Epithelial cell of proximal tubule (primary cell): ENCODE measurements around the gene PANX2. TPM values are rescaled to one million over a fixed set of nuclear protein-coding genes. Genes with fewer than 3 reads are reported as not detected.
"Not testable (repeated sequence)": the region's sequence is repeated elsewhere in the genome, so short reads cannot be mapped to it uniquely, and the experiment has no call there.

Source experiments
- DNase-seq: peaks from one replicate; pipeline ENCODE4 v3.0.0-alpha.2; 2011; ENCODE audit warnings: low read depth
- H3K4me3 ChIP-seq: 2 replicates; pipeline ENCODE4 v1.5.1; 2011; ENCODE audit warnings: low read depth, mild to moderate bottlenecking, low read length
- total RNA-seq: library from RNA; depleted of rRNA; stranded (reverse); fragments of >200 nt; gene quantifications from 2 replicates; pipeline ENCODE4 v1.2.3, GENCODE V29; 2015
- TF ChIP-seq, protein P1 (sequence below): conservative IDR thresholded peaks from 2 replicates; pipeline ENCODE4 v1.5.1; 2012; ENCODE audit warnings: low read depth, mild to moderate bottlenecking, low read length

The PANX2 gene
- total RNA-seq, 1 donor from 2014 or later, result 0.12 TPM

DNA sequence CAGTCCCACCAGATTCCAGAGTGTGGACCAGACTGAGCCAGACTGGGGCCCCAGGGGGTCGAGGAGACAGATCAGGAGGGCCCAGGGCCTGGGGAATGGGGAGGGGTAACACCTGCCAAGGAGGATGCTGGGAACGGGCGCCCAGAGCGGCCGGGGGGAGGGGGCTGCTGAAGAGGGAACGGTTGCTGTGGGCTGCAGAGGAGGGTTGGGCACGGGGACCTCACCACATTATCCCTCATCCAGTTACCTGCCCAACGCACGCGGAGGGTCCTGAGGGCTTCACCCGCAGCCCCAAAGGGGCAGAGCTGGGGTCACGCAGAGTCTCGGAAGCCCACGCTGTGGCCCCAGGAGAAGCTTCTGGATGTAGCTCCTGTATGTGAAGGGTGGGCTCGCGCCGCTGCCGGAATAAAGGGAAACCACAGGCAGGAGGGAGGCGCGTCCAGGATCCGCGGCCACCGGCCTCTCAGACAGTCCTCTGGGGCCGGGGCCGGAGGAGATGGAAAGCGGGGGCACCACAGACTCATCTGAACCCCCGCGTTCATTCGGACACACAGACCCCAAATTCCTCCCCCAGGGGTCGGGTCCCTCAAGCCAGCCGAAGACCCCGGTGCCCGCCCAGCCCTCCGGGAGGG is 29.4 kb downstream of the PANX2 start:
- peak overlapping the region; percentile 79 for H3K4me3 ChIP-seq
- no peak for DNase-seq
- TF ChIP-seq, protein P1, sequence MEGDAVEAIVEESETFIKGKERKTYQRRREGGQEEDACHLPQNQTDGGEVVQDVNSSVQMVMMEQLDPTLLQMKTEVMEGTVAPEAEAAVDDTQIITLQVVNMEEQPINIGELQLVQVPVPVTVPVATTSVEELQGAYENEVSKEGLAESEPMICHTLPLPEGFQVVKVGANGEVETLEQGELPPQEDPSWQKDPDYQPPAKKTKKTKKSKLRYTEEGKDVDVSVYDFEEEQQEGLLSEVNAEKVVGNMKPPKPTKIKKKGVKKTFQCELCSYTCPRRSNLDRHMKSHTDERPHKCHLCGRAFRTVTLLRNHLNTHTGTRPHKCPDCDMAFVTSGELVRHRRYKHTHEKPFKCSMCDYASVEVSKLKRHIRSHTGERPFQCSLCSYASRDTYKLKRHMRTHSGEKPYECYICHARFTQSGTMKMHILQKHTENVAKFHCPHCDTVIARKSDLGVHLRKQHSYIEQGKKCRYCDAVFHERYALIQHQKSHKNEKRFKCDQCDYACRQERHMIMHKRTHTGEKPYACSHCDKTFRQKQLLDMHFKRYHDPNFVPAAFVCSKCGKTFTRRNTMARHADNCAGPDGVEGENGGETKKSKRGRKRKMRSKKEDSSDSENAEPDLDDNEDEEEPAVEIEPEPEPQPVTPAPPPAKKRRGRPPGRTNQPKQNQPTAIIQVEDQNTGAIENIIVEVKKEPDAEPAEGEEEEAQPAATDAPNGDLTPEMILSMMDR, result no peak

DNA sequence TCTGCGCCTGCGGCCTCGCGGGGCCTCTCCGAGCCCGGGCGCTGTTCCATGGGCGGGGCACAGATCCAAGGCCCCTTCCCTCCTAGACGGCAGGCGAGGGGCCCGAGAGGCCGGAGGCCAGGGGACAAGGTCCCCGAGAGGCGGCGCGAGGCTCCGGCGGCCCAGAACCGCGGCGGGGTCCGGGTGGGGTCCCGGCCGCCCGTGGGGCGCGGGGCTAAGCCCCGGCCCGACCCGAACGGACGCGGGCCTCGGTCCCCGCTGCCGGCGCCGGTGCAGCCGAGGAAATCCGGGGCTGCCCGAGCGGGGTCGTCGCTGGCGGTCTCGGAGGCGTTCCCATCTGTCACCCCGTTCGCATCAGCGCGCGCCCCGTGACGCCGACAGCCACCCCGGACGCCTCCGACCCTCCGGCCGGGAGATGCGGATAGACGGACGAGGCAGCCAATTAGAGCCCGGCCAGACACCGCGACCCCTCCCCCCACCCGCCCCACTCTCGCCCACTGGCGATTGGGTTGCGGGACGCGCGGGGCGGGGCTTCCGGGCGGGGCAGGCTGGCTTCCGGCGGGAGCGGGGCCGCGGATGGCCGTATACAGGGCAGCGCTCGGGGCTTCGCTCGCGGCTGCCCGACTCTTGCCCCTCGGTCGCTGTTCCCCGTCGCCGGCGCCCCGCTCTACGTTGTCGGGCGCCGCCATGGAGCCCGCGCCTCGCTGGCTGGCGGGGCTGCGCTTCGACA is 30.1 kb downstream of the PANX2 start, which contains the start of gene SELENOO:
Gene SELENOO (plus strand): TSS at position 551 of the 730 bp plus-strand sequence. CDS start 26 bp downstream, at position 577.
- peak within 1 kb of the TSS; percentile 79 for H3K4me3 ChIP-seq
- TF ChIP-seq, protein P1, result no peak
- no peak for DNase-seq

DNA sequence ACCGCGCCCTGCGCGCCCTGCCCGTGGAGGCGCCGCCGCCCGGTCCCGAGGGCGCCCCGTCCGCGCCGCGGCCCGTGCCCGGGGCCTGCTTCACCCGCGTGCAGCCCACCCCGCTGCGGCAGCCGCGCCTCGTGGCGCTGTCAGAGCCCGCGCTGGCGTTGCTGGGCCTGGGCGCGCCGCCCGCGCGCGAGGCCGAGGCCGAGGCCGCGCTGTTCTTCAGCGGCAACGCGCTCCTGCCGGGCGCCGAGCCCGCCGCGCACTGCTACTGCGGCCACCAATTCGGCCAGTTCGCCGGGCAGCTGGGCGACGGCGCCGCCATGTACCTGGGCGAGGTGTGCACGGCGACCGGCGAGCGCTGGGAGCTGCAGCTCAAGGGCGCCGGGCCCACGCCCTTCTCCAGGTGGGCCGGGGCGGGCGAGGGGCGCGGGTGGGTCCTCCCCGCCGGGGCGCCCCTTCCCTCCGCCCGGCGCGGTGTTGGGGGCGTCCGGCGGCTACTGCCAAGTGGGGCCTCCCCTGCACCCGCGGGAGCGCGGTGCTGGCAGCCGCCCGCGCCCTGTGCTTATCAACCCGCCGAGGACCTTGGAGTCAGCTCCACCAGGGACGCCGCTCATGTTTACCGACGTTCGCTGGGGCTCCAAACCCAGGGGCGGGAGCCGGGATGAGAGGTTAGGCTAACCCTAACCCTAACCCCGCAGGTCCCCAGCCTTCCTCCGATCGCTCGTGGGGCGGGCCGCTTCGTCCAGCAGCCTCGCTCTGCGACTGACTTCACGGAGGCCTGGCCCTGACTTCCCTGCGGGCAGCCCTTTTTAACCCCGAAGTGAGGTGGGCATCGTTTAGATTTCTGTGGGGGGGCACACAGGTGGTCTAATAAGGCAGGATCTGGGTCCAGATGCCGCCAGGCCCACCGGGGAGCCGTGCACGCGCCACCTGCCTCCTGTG is 30.9 kb downstream of the PANX2 start:
- DNase-seq, result no peak

DNA sequence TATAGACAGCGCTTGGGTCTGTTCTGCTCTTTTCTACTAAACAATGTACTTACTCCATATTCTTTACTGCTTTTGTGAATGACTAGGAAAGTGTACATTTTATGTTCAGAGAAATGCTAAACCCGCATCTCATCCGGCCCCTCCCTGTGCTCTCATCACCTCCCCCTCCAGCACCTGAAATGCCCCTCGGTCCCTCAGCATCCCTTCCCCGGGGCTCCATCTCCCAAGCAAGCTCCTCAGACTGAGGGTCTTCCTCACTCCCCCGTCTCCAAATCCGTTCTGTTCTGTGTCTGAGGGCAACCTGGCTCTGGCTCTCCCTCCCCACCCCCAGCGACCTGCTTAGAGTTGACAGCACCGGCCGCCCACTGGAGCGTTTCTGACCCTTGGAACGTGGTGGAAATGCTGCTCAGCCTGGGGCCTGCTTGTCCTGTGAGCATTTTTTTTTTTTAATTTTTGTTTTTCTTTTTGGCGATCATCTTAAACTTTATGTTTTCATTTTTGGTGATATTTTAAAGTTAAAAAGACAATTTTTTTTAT is 31.7 kb downstream of the PANX2 start:
- TF ChIP-seq, protein P1, result no peak
- DNase-seq, result no peak

More for the DNA sequence above, 30.9 kb downstream of the PANX2 start:
- peak overlapping the region; percentile 79 for H3K4me3 ChIP-seq
- TF ChIP-seq, protein P1, result no peak

DNA sequence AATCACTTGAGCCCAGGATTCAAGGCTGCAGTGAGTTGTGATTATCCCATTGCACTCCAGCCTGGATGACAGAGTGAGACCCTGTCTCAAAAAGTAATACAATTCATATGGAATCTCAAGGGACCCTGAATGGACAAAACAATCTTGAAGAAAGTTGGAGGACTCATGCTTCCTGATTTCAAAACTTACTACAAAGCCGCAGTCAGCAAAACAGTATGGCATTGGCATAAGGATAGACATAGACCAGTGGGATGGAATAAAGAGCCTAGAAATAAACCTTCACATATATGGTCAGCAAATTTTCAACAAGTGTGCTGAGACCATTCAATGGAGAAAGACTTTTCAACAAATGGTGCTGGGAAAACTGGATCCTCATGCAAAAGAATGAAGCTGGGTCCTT is 32.8 kb downstream of the PANX2 start:
- DNase-seq, result no peak
- TF ChIP-seq, protein P1, result no peak
- H3K4me3 ChIP-seq, result no peak overlapping the region

More for the DNA sequence above, 31.7 kb downstream of the PANX2 start:
- peak overlapping the region; percentile 79 for H3K4me3 ChIP-seq

DNA sequence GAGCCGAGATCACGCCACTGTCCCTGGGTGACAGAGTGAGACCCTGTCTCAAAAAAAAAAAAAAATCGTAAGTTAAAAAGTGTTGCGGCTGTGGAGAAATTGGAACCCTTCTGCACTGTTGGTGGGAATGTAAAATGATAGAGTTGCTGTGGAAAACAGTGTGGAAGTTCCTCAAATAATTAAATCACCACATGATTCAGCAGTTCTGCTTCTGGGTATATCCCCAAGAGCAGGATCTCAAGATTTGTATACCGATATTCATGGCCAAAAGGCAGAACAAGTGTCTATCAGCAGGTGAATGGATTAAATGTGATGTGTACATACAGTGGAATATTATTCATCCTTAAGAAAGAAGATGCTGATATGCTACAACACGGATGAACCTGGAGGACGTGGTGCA is 34.0 kb downstream of the PANX2 start:
- no peak overlapping the region for H3K4me3 ChIP-seq
- DNase-seq, result no peak
- TF ChIP-seq, protein P1, result no peak

DNA sequence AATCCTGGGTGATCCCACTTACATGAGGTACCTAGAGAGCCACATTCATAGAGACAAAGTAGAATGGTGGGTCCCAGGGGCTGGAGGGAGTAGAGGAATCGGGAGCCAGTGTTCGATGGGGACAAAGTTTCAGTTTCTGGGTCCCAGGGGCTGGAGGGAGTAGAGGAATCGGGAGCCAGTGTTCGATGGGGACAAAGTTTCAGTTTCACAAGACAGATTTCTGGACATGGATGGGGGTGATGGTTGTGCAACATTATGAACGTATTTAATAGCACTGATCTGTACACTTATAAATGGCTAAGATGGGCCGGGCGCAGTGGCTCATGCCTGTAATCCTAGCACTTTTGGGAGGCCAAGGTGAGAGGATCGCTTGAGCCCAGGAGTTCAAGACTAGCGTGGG is 34.5 kb downstream of the PANX2 start:
- DNase-seq, H3K4me3 ChIP-seq: not testable (repeated sequence)
